HG03175 (cell line): ENCODE data around the gene FAM161A.
A peak's percentile ranks its signal among the peaks of the same experiment; 100 is the strongest.
"Not testable (repeated sequence)": the region's sequence is repeated elsewhere in the genome, so short reads cannot be mapped to it uniquely, and the experiment has no call there.

Experiments used
- ATAC-seq: cut with Tn5 transposase; IDR thresholded peaks from one replicate; pipeline ENCODE4 v1.9.1; 2021; ENCODE audit warnings: mild to moderate bottlenecking, moderate library complexity; ENCODE audit not compliant: unreplicated experiment

The FAM161A gene

GRCh38 chr2:61851270-61851669, 2.6 kb downstream of the FAM161A start:
- ATAC-seq: not testable (repeated sequence)

GRCh38 chr2:61845320-61845719, 8.5 kb downstream of the FAM161A start:
- no peak for ATAC-seq

- no peak for ATAC-seq
Observed at GRCh38 chr2:61841286-61841685, 12.6 kb downstream of the FAM161A start.

GRCh38 chr2:61834893-61835292, 19.0 kb downstream of the FAM161A start:
- ATAC-seq: no peak

GRCh38 chr2:61833971-61834370, 19.9 kb downstream of the FAM161A start:
- ATAC-seq: no peak

- ATAC-seq: no peak
Observed at GRCh38 chr2:61832183-61832841, 21.5 kb downstream of the FAM161A start.

GRCh38 chr2:61822255-61822654, 31.6 kb downstream of the FAM161A start:
- no peak for ATAC-seq

GRCh38 chr2:61816480-61817355, 37.1 kb downstream of the FAM161A start:
- ATAC-seq: no peak

- no peak for ATAC-seq
Observed at GRCh38 chr2:61814539-61815160, 39.2 kb downstream of the FAM161A start.

GRCh38 chr2:61813314-61813713, 40.5 kb downstream of the FAM161A start:
- not testable (repeated sequence) for ATAC-seq

GRCh38 chr2:61811821-61812220, 42.0 kb downstream of the FAM161A start:
- ATAC-seq: no peak

- ATAC-seq: not testable (repeated sequence)
Observed at GRCh38 chr2:61810203-61810602, 43.7 kb downstream of the FAM161A start.

GRCh38 chr2:61808693-61809092, 45.2 kb downstream of the FAM161A start:
- not testable (repeated sequence) for ATAC-seq

- no peak for ATAC-seq
Observed at GRCh38 chr2:61807036-61807757, 46.7 kb downstream of the FAM161A start.

- ATAC-seq: no peak
Observed at GRCh38 chr2:61802548-61802947, 51.3 kb downstream of the FAM161A start.

GRCh38 chr2:61799099-61799498, 54.8 kb downstream of the FAM161A start:
- no peak for ATAC-seq

- not testable (repeated sequence) for ATAC-seq
Observed at GRCh38 chr2:61797446-61797845, 56.4 kb downstream of the FAM161A start.

- ATAC-seq: no peak
Observed at GRCh38 chr2:61795408-61795807, 58.5 kb downstream of the FAM161A start.

- peak; percentile 89 for ATAC-seq
Observed at GRCh38 chr2:61793389-61793836, 60.4 kb downstream of the FAM161A start.

GRCh38 chr2:61792355-61792890, 61.4 kb downstream of the FAM161A start:
- ATAC-seq: no peak
